ENCODE measurements around the gene ENPP1.

GRCh38 chr6:131773284-131773950 lies 34.4 kb upstream of the ENPP1 start:
- TF ChIP-seq CTCF (conservative IDR thresholded peaks at IDR 0.05) = no peak
- TF ChIP-seq EZH2 (IDR thresholded peaks at IDR 0.05; ENCODE audit: low read depth) = no peak
